GM12878 (cell line): ENCODE measurements around the gene EPB41L1. TPM values are rescaled to one million over a fixed set of nuclear protein-coding genes. Genes with fewer than 3 reads are reported as not detected.

Source experiments
- ATAC-seq: fragments of 200-7000 bp; cut with Tn5 transposase; 3 replicates; pipeline ENCODE4 v1.9.1; 2020; ENCODE audit warnings: mild to moderate bottlenecking, moderate library complexity
- BruUV-seq: library from RNA; stranded (reverse); fragments of 400-500 nt; replicated peaks from 2 replicates; lab custom pipeline; 2021; lab: Mats Ljungman, UMichigan
- CTCF ChIA-PET: fragments of 300-600 bp; sonication (Branson Sonifier 250); formaldehyde crosslinking; extraction: SDS; loops from one replicate; lab custom pipeline; 2021; ENCODE audit warnings: inconsistent platforms; lab: Yijun Ruan, JAX
- POLR2A ChIA-PET: fragments of 350-600 bp; formaldehyde crosslinking; extraction: SDS; loops from one replicate; lab custom pipeline; 2021; ENCODE audit warnings: inconsistent platforms; lab: Charles Lee
- RAD21 ChIA-PET: fragments of 300-600 bp; sonication (Branson Sonifier 250); formaldehyde crosslinking; loops from one replicate; lab custom pipeline; 2023; ENCODE audit warnings: antibody characterized with exemption; ENCODE audit not compliant: unreplicated experiment; lab: Charles Lee
- SMC1A ChIA-PET: fragments of 300-600 bp; sonication (Branson Sonifier 250); formaldehyde crosslinking; loops from one replicate; lab custom pipeline; 2023; ENCODE audit not compliant: unreplicated experiment, uncharacterized antibody; lab: Charles Lee
- DNase-seq: peaks from one replicate; pipeline ENCODE4 v3.0.0-alpha.2; 2011; ENCODE audit warnings: low read depth, low spot score
- FAIRE-seq: peaks from 3 replicates; lab custom pipeline; 2011; peaks lifted over from hg19 to GRCh38; lab: Jason Lieb, UNC
- H2AFZ ChIP-seq: 2 replicates; pipeline ENCODE4 v1.6.0; 2011; ENCODE audit warnings: low read depth, low read length, control low read depth; ENCODE audit not compliant: control insufficient read depth
- H3K27ac ChIP-seq: 2 replicates; pipeline ENCODE4 v1.5.1; 2011; ENCODE audit warnings: control low read depth; ENCODE audit not compliant: control insufficient read depth, insufficient read depth
- H3K27me3 ChIP-seq, 2 experiments: replicated peaks in 1 of 2; 2 replicates each; pipeline versions ENCODE4 v1.6.0 to v1.6.1; 2011; ENCODE audit warnings: low read length in 1 of 2; ENCODE audit not compliant: control insufficient read depth in 2 of 2, insufficient read depth in 2 of 2
- H3K36me3 ChIP-seq, 2 experiments: 2 replicates each; pipeline ENCODE4 v1.5.1; 2011; ENCODE audit warnings: low read length in 1 of 2; ENCODE audit not compliant: control insufficient read depth in 2 of 2, insufficient read depth in 2 of 2
- H3K4me1 ChIP-seq: 2 replicates; pipeline ENCODE4 v1.6.1; 2011; ENCODE audit warnings: mild to moderate bottlenecking, low read length, moderate library complexity, mixed read lengths; ENCODE audit not compliant: control insufficient read depth, insufficient read depth
- H3K4me2 ChIP-seq: 2 replicates; pipeline ENCODE4 v1.6.0; 2011; ENCODE audit warnings: control low read depth; ENCODE audit not compliant: control insufficient read depth, insufficient read depth
- H3K4me3 ChIP-seq: fragments of 200-600 bp; sonication (generic); 2 replicates; pipeline ENCODE4 v1.5.1; 2016
- H3K79me2 ChIP-seq: 2 replicates; pipeline ENCODE4 v1.6.0; 2011; ENCODE audit warnings: low read length; ENCODE audit not compliant: control insufficient read depth, insufficient read depth
- H3K9ac ChIP-seq: 2 replicates; pipeline ENCODE4 v1.8.0; 2011; ENCODE audit warnings: low read length, control low read depth, mixed read lengths; ENCODE audit not compliant: control insufficient read depth, insufficient read depth
- H3K9me3 ChIP-seq: replicated peaks from 3 replicates; pipeline ENCODE4 v1.5.1; 2011; ENCODE audit warnings: mild to moderate bottlenecking, low read length; ENCODE audit not compliant: control insufficient read depth, insufficient read depth
- H4K20me1 ChIP-seq: 2 replicates; pipeline ENCODE4 v1.6.0; 2011; ENCODE audit not compliant: control insufficient read depth, insufficient read depth
- ASH2L ChIP-seq: fragments of 300-600, 200-600 bp; sonication (generic); IDR thresholded peaks from 2 replicates; pipeline ENCODE4 v1.6.1; 2017; ENCODE audit warnings: low read depth, mild to moderate bottlenecking, borderline replicate concordance
- BCL11A ChIP-seq: IDR thresholded peaks from 2 replicates; pipeline ENCODE4 v1.6.1; 2011; ENCODE audit warnings: low read depth, low read length
- BRCA1 ChIP-seq: IDR thresholded peaks from 2 replicates; pipeline ENCODE4 v1.6.1; 2011; ENCODE audit warnings: low read depth, low read length, improper control_type of control experiment
- EP300 ChIP-seq, 2 experiments: fragments of 150-350 bp in 1 of 2; IDR thresholded peaks; 2 replicates each; pipeline ENCODE4 v1.6.1; 2011 to 2012; ENCODE audit warnings: low read depth in 2 of 2, low read length in 2 of 2, borderline replicate concordance in 1 of 2, improper control_type of control experiment in 1 of 2, inconsistent platforms in 1 of 2; ENCODE audit not compliant: control insufficient read depth in 1 of 2
- EZH2 ChIP-seq: IDR thresholded peaks from 2 replicates; pipeline ENCODE4 v1.6.1; 2012; ENCODE audit warnings: low read depth, mild to moderate bottlenecking, control low read depth, inconsistent platforms, low read length, borderline replicate concordance; ENCODE audit not compliant: control insufficient read depth
- FOS ChIP-seq: IDR thresholded peaks from 3 replicates; pipeline ENCODE4 v1.6.1; 2011; ENCODE audit warnings: borderline replicate concordance; ENCODE audit not compliant: insufficient read length; ENCODE audit errors: extremely low read depth
- KLF5 ChIP-seq: fragments of 450-650 bp; IDR thresholded peaks from 2 replicates; pipeline ENCODE4 v1.6.1; 2014; ENCODE audit warnings: mild to moderate bottlenecking; ENCODE audit not compliant: partially characterized antibody
- MTA2 ChIP-seq: fragments of 450-650 bp; IDR thresholded peaks from 2 replicates; pipeline ENCODE4 v1.6.1; 2016; ENCODE audit warnings: low read depth, mild to moderate bottlenecking, moderate library complexity
- NFXL1 ChIP-seq: fragments of 450-650 bp; IDR thresholded peaks from 2 replicates; pipeline ENCODE4 v1.6.1; 2017; ENCODE audit warnings: antibody characterized with exemption, mild to moderate bottlenecking, borderline replicate concordance
- RCOR1 ChIP-seq: conservative IDR thresholded peaks from 2 replicates; pipeline ENCODE4 v1.6.1; 2012; ENCODE audit warnings: low read depth, low read length, improper control_type of control experiment
- STAT1 ChIP-seq: fragments of 450-650 bp; conservative IDR thresholded peaks from 2 replicates; pipeline ENCODE4 v1.6.1; 2014; ENCODE audit warnings: antibody characterized with exemption, mild to moderate bottlenecking
- STAT3 ChIP-seq: IDR thresholded peaks from 2 replicates; pipeline ENCODE4 v1.6.1; 2011; ENCODE audit warnings: low read depth, low read length, improper control_type of control experiment
- TCF12 ChIP-seq: IDR thresholded peaks from 2 replicates; pipeline ENCODE4 v1.6.1; 2011; ENCODE audit warnings: low read depth, mild to moderate bottlenecking, low read length
- USF1 ChIP-seq: IDR thresholded peaks from 2 replicates; pipeline ENCODE4 v1.6.1; 2011; ENCODE audit warnings: borderline replicate concordance, low read depth, mild to moderate bottlenecking, moderate library complexity, mixed read lengths, low read length; ENCODE audit not compliant: insufficient read depth; ENCODE audit errors: extremely low read length
- WRNIP1 ChIP-seq: IDR thresholded peaks from 2 replicates; pipeline ENCODE4 v1.6.1; 2011; ENCODE audit warnings: low read depth, low read length, improper control_type of control experiment, borderline replicate concordance
- YY1 ChIP-seq: IDR thresholded peaks from 2 replicates; pipeline ENCODE4 v1.6.1; 2011; ENCODE audit warnings: low read depth, mild to moderate bottlenecking, low read length
- ZNF384 ChIP-seq: IDR thresholded peaks from 2 replicates; pipeline ENCODE4 v1.6.1; 2012; ENCODE audit warnings: low read depth, mild to moderate bottlenecking, low read length, improper control_type of control experiment, borderline replicate concordance
- WGBS: methylation state at CpG from one replicate; pipeline ENCODE4 v1.1.6; 2016; ENCODE audit warnings: low lambda C conversion rate; ENCODE audit not compliant: insufficient replicate concordance, insufficient coverage; ENCODE audit errors: missing lambda C conversion rate; 5-methylcytosine and 5-hydroxymethylcytosine counted together
- in situ Hi-C: fragments of 300-500 bp; cut with MboI; formaldehyde crosslinking; loops from 9 replicates; pipeline ENCODE4 v1.14.3; 2018; ENCODE audit warnings: mixed read lengths
- intact Hi-C: fragments of 100-400 bp; cut with micrococcal nuclease; formaldehyde crosslinking; loops from one replicate; pipeline ENCODE4 v1.14.2; 2022; ENCODE audit not compliant: unreplicated experiment
- polyA plus RNA-seq, 11 experiments: library from polyadenylated mRNA; depleted of rRNA in 4 of 11; unstranded in 6 of 11; stranded (reverse) in 5 of 11; fragments of >200 nt; fragmentation: Nextera tagmentation in 4 of 11; fragmentation: Illumina TruSeq in 1 of 11; extraction: Ambion mirVana in 4 of 11; extraction: Trizol in 1 of 11; gene quantifications; 1 replicate in 1 of 11; 2 replicates in 10 of 11; pipeline versions ENCODE4 v1.2.1 to v1.2.3, GENCODE V29; 2011 to 2016; ENCODE audit warnings: inconsistent platforms in 2 of 11, missing spikeins in 2 of 11, low read depth in 1 of 11
- total RNA-seq, 4 experiments: library from RNA; depleted of rRNA in 3 of 4; stranded (reverse); fragments of >200 nt in 3 of 4; fragmentation: Illumina TruSeq in 1 of 4; extraction: Trizol in 1 of 4; gene quantifications; 2 replicates each; pipeline versions ENCODE4 v1.2.1 to v1.2.3, GENCODE V29; 2013 to 2021

EPB41L1 gene
- total and polyA plus RNA-seq, 10 of the 15 experiments (the other 5 are each of a cell fraction or from before 2014, with no cell fraction given): 0.08 to 3.2 (median 0.31) TPM

GRCh38 chr20:36158160-36158741 is 3.7 kb downstream of the EPB41L1 start:
- Histone ChIP-seq H4K20me1 (no peaks in the 10 kb centered on the region), H3K27me3 (peaks cover 7 to 11% of the 10 kb centered on the region in 2 experiments; a peak in 3 of 4 replicates), H3K9me3 (no peaks in the 10 kb centered on the region), H2AFZ (no peak overlapping the region), H3K36me3 (no peaks in the 10 kb centered on the region), H3K4me1 (no peaks in the 10 kb centered on the region), H3K4me2 (no peak overlapping the region), H3K4me3 (no peak overlapping the region), H3K79me2 (no peaks in the 10 kb centered on the region), H3K9ac (no peak overlapping the region), H3K27ac (no peak overlapping the region)
- ChIA-PET RAD21 (interaction anchor here (1.1 to 3.1 kb wide), 4 partner anchors 12 to 165 kb away, joined by 3 to 17 read pairs (median 8); no protein-coding TSS in a partner anchor), CTCF (interaction anchor here (0.6 to 7.4 kb wide), 17 partner anchors 9 to 597 kb away, joined by 3 to 114 read pairs (median 4); no protein-coding TSS in a partner anchor), SMC1A (interaction anchor here (1.1 to 3.0 kb wide), 5 partner anchors 15 to 241 kb away, joined by 3 to 28 read pairs (median 6); no protein-coding TSS in a partner anchor), POLR2A (interaction anchor here (0.6 kb wide), 1 partner anchor 23 kb away, joined by 7 read pairs; no protein-coding TSS in a partner anchor)
- 44% methylated on average over 9 of the region's 9 CpGs for WGBS
- BruUV-seq: no TSS peak
- no peak for ATAC-seq
- no peak for TF ChIP-seq EP300 (IDR thresholded peaks at IDR 0.05; ENCODE audit: borderline replicate concordance in 1 of 2, control insufficient read depth in 1 of 2, low read depth in 2 of 2, low read length in 2 of 2)
- TF ChIP-seq STAT1: no peak
- TF ChIP-seq MTA2: no peak
- no peak for TF ChIP-seq KLF5
- TF ChIP-seq TCF12: no peak
- no peak for TF ChIP-seq USF1
- no peak for TF ChIP-seq RCOR1
- no peak for TF ChIP-seq BCL11A
- no peak for TF ChIP-seq FOS
- TF ChIP-seq WRNIP1: no peak
- no peak for TF ChIP-seq ZNF384
- no peak for TF ChIP-seq YY1
- TF ChIP-seq ASH2L: no peak
- TF ChIP-seq NFXL1: no peak
- no peak for TF ChIP-seq BRCA1
- no peak for TF ChIP-seq EZH2
- no peak for TF ChIP-seq STAT3
- DNase-seq: no peak
- in situ Hi-C loops (no loop called here), intact Hi-C loops (loop anchor here (5.0 kb wide), 1 partner anchor 279 kb away; no protein-coding TSS in a partner anchor)
- no peak for FAIRE-seq
